Smooth muscle cell (in vitro differentiated cells): ENCODE measurements around the gene LMNTD2. TPM values are rescaled to one million over a fixed set of nuclear protein-coding genes. Genes with fewer than 3 reads are reported as not detected.

Experiments used
- DNase-seq: peaks from one replicate; lab custom pipeline; 2025; ENCODE audit not compliant: unreplicated experiment; lab: John Stamatoyannopoulos, UW
- H2AFZ ChIP-seq: fragments of 200-600 bp; sonication (generic); 2 replicates; pipeline ENCODE4 v1.6.0; 2016; ENCODE audit warnings: antibody characterized with exemption, low read depth, mild to moderate bottlenecking
- H3F3A ChIP-seq: fragments of 200-600 bp; sonication (generic); 2 replicates; pipeline ENCODE4 v1.6.0; 2017; ENCODE audit warnings: antibody characterized with exemption, low read depth
- H3K27ac ChIP-seq: fragments of 200-600 bp; sonication (generic); 2 replicates; pipeline ENCODE4 v1.5.1; 2016; ENCODE audit warnings: low read depth, mild to moderate bottlenecking
- H3K27me3 ChIP-seq: fragments of 200-600 bp; sonication (generic); 2 replicates; pipeline ENCODE4 v1.6.1; 2016; ENCODE audit warnings: low read depth, mild to moderate bottlenecking
- H3K36me3 ChIP-seq: fragments of 200-600 bp; sonication (generic); 2 replicates; pipeline ENCODE4 v1.5.1; 2016; ENCODE audit warnings: low read depth
- H3K4me1 ChIP-seq: fragments of 200-600 bp; sonication (generic); 2 replicates; pipeline ENCODE4 v1.5.1; 2016; ENCODE audit warnings: low read depth
- H3K4me2 ChIP-seq: fragments of 200-600 bp; sonication (generic); 2 replicates; pipeline ENCODE4 v1.6.0; 2016; ENCODE audit warnings: mild to moderate bottlenecking
- H3K4me3 ChIP-seq: fragments of 200-600 bp; sonication (generic); 2 replicates; pipeline ENCODE4 v1.5.1; 2016; ENCODE audit warnings: mild to moderate bottlenecking
- H3K79me2 ChIP-seq: fragments of 200-600 bp; sonication (generic); 2 replicates; pipeline ENCODE4 v1.6.0; 2016; ENCODE audit warnings: low read depth, mild to moderate bottlenecking
- H3K9ac ChIP-seq: fragments of 200-600 bp; sonication (generic); 2 replicates; pipeline ENCODE4 v1.6.0; 2016; ENCODE audit warnings: low read depth
- H3K9me3 ChIP-seq: fragments of 200-600 bp; sonication (generic); replicated peaks from 2 replicates; pipeline ENCODE4 v1.5.1; 2016; ENCODE audit warnings: low read depth
- H4K20me1 ChIP-seq: fragments of 200-600 bp; sonication (generic); 2 replicates; pipeline ENCODE4 v1.6.0; 2016; ENCODE audit warnings: low read depth
- WGBS: methylation state at CpG from one replicate; pipeline ENCODE4 v1.1.7; 2016; ENCODE audit warnings: low lambda C conversion rate; 5-methylcytosine and 5-hydroxymethylcytosine counted together
- polyA plus RNA-seq: library from polyadenylated mRNA; unstranded; fragments of >200 nt; fragmentation: Nextera tagmentation; extraction: Ambion mirVana; gene quantifications from 2 replicates; pipeline ENCODE4 v1.2.1, GENCODE V29; 2016
- total RNA-seq: library from RNA; depleted of rRNA; stranded (reverse); fragments of >200 nt; gene quantifications from 2 replicates; pipeline ENCODE4 v1.2.3, GENCODE V29; 2014
- TF ChIP-seq, protein P1 (sequence below): fragments of 200-600 bp; sonication (generic); IDR thresholded peaks from 2 replicates; pipeline ENCODE4 v1.5.1; 2017; ENCODE audit warnings: borderline replicate concordance, mild to moderate bottlenecking, antibody characterized with exemption; ENCODE audit not compliant: insufficient read depth, poor library complexity, severe bottlenecking

The LMNTD2 gene
- total and polyA plus RNA-seq, 2 experiments from 2014 or later: 3.6 TPM; not detected in 1

DNA sequence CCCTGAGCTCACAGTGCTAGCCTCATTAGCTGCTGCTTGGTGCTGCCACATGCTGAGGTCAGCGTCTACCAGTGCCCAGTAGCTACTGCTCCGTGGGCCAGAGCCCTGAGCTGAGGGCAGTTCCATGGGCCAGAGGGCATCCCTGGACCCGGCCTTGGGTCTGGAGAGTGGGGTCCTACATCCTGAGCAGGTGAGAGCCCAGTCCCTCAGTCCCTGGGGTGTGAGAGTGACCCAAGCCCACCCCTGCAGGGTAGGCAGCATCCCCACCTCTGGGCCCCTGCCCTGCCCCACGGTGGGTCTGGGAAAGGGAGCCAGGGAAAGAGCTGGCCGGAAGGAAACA is 9.8 kb downstream of the LMNTD2 start:
- DNase-seq: no peak
- Histone ChIP-seq H3K4me2 (no peak overlapping the region), H3K4me1 (peaks cover 2% of the 10 kb centered on the region), H4K20me1 (no peaks in the 10 kb centered on the region), H3K27ac (no peak overlapping the region), H3F3A (no peaks in the 10 kb centered on the region), H3K9me3 (no peaks in the 10 kb centered on the region), H3K27me3 (peaks cover 24% of the 10 kb centered on the region), H3K79me2 (no peaks in the 10 kb centered on the region), H3K9ac (no peak overlapping the region), H2AFZ (no peak overlapping the region), H3K36me3 (no peaks in the 10 kb centered on the region), H3K4me3 (no peak overlapping the region)
- WGBS: 97% methylated on average over 4 of the region's 5 CpGs
- TF ChIP-seq, protein P1, sequence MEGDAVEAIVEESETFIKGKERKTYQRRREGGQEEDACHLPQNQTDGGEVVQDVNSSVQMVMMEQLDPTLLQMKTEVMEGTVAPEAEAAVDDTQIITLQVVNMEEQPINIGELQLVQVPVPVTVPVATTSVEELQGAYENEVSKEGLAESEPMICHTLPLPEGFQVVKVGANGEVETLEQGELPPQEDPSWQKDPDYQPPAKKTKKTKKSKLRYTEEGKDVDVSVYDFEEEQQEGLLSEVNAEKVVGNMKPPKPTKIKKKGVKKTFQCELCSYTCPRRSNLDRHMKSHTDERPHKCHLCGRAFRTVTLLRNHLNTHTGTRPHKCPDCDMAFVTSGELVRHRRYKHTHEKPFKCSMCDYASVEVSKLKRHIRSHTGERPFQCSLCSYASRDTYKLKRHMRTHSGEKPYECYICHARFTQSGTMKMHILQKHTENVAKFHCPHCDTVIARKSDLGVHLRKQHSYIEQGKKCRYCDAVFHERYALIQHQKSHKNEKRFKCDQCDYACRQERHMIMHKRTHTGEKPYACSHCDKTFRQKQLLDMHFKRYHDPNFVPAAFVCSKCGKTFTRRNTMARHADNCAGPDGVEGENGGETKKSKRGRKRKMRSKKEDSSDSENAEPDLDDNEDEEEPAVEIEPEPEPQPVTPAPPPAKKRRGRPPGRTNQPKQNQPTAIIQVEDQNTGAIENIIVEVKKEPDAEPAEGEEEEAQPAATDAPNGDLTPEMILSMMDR: no peak

DNA sequence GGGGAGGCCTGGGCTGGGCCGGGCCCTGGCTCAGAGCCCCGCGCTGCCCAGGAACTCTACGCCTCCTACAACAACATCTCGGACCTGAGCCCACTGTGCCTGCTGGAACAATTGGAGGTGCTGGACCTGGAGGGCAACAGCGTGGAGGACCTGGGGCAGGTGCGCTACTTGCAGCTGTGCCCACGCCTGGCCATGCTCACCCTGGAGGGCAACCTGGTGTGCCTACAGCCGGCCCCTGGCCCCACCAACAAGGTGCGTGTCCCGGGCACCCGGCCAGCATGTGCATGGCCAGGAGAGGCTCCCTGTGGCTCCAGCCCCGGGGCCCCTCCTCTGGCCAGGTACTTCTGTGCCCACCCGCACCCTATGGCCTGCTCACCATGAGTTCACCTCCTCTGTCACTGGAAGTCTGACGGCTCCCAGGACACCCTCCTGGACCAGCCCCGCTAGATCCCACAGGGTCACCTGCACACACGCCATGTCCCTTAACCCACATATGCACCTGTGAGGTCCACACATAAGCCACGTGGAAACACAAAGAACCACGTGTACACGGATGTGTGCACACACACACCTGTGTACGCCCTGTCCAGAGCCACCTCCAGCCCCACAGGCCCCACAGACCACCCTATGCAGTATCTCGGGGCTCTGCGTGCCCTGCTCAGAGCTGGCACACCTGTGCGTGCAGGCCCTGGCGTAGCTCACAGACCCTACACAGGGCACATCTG is 10.4 kb downstream of the LMNTD2 start:
- Histone ChIP-seq H3K4me1 (peaks cover 2% of the 10 kb centered on the region), H3K9me3 (no peaks in the 10 kb centered on the region), H3K27ac (no peak overlapping the region), H3K27me3 (peaks cover 19% of the 10 kb centered on the region), H3K4me3 (no peak overlapping the region), H2AFZ (no peak overlapping the region), H3K9ac (no peak overlapping the region), H3K36me3 (no peaks in the 10 kb centered on the region), H3F3A (no peaks in the 10 kb centered on the region), H4K20me1 (no peaks in the 10 kb centered on the region), H3K4me2 (no peak overlapping the region), H3K79me2 (no peaks in the 10 kb centered on the region)
- 96% methylated on average over 25 of the region's 25 CpGs for WGBS
- DNase-seq: no peak
- TF ChIP-seq, protein P1: no peak

DNA sequence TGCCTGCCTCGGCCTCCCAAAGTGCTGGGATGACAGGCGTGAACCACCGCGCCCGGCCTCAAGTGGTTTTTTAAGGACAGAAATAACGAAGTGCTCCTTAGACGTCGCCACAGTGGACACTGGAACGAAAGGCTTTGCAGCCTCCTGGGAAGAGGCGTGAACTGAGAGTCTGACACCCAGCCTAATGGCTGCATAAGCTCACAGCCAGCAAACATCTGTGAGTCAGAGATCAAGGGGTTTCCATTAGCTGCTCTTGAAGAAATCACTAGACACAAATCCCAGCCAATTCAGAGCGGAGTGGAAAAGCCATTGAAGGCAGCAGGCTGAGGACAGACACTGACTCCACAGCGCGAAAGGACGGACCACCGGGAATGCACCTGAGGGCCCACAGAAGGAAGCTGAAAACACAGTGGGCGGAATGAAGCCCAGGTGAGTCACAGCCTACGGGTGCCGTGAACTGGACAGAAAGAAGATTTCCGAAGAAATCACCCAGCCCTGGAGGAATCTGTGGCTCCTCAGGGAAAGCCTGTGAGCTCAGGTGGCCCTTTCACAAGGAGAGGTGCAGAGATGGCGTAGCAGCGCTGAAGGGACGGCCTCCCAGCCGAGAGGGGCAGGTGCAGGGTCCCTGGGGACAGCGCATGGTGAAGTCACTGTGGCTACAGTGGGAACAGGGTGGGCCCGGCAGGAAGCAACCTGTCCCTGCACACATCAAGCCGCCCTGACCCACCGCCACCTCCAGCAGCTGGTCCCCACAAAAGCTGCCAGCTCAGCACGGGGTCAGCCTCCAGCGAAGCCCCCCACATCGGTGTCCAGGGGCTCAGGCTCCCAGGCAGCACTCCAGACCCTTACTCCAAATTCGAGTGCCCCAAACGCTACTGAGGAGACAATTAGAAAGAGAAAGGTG is 11.6 kb downstream of the LMNTD2 start:
- Histone ChIP-seq H3F3A (no peaks in the 10 kb centered on the region), H4K20me1 (no peaks in the 10 kb centered on the region), H3K36me3 (no peaks in the 10 kb centered on the region), H3K4me2 (no peak overlapping the region), H3K4me3 (no peak overlapping the region), H3K27me3 (peaks cover 8% of the 10 kb centered on the region), H3K79me2 (no peaks in the 10 kb centered on the region), H3K4me1 (no peaks in the 10 kb centered on the region), H3K27ac (no peak overlapping the region), H3K9ac (no peak overlapping the region), H3K9me3 (no peaks in the 10 kb centered on the region), H2AFZ (no peak overlapping the region)
- TF ChIP-seq, protein P1: no peak
- DNase-seq: no peak
- WGBS: 78% methylated on average over 30 of the region's 32 CpGs
